HEK293T (cell line): Measurements from ENCODE around the gene EIF5AL1.

Source experiments
- ARNT ChIP-seq: fragments of 450-650 bp; IDR thresholded peaks from 2 replicates; pipeline ENCODE4 v1.6.1; 2017; ENCODE audit warnings: mild to moderate bottlenecking
- BHLHE40 ChIP-seq: fragments of 450-650 bp; IDR thresholded peaks from 2 replicates; pipeline ENCODE4 v1.6.1; 2016; ENCODE audit warnings: mild to moderate bottlenecking, moderate library complexity, borderline replicate concordance
- CTBP1 ChIP-seq: fragments of 450-650 bp; IDR thresholded peaks from 2 replicates; pipeline ENCODE4 v1.6.1; 2016; ENCODE audit warnings: borderline replicate concordance
- ELF4 ChIP-seq: fragments of 450-650 bp; IDR thresholded peaks from 2 replicates; pipeline ENCODE4 v1.6.1; 2017; ENCODE audit warnings: antibody characterized with exemption
- FOXM1 ChIP-seq: fragments of 450-650 bp; IDR thresholded peaks from 2 replicates; pipeline ENCODE4 v1.6.1; 2017; ENCODE audit warnings: mild to moderate bottlenecking, borderline replicate concordance
- L3MBTL2 ChIP-seq: fragments of 450-650 bp; conservative IDR thresholded peaks from 2 replicates; pipeline ENCODE4 v1.6.1; 2016; ENCODE audit warnings: mild to moderate bottlenecking
- LEF1 ChIP-seq: fragments of 450-650 bp; IDR thresholded peaks from 2 replicates; pipeline ENCODE4 v1.6.1; 2017; ENCODE audit warnings: mild to moderate bottlenecking, borderline replicate concordance
- NFRKB ChIP-seq: fragments of 450-650 bp; IDR thresholded peaks from 2 replicates; pipeline ENCODE4 v1.6.1; 2016; ENCODE audit warnings: mild to moderate bottlenecking, moderate library complexity
- PKNOX1 ChIP-seq: fragments of 450-650 bp; IDR thresholded peaks from 2 replicates; pipeline ENCODE4 v1.6.1; 2016
- SP1 ChIP-seq: fragments of 450-650 bp; IDR thresholded peaks from 2 replicates; pipeline ENCODE4 v1.6.1; 2017
- SUZ12 ChIP-seq: fragments of 450-650 bp; IDR thresholded peaks from 2 replicates; pipeline ENCODE4 v1.6.1; 2016; ENCODE audit warnings: mild to moderate bottlenecking
- ZNF384 ChIP-seq: fragments of 450-650 bp; IDR thresholded peaks from 2 replicates; pipeline ENCODE4 v1.6.1; 2016

GRCh38 chr10:79482304-79482703, 30.0 kb upstream of the EIF5AL1 start:
- no peak for TF ChIP-seq BHLHE40
- no peak for TF ChIP-seq FOXM1
- no peak for TF ChIP-seq PKNOX1
- no peak for TF ChIP-seq NFRKB
- no peak for TF ChIP-seq LEF1
- no peak for TF ChIP-seq SUZ12
- no peak for TF ChIP-seq ELF4
- TF ChIP-seq ZNF384 = no peak
- no peak for TF ChIP-seq L3MBTL2
- TF ChIP-seq ARNT = no peak
- no peak for TF ChIP-seq SP1
- TF ChIP-seq CTBP1 = no peak
